DMS114 treated with DMSO at 0.1 percent for 48 hours (cell line): Measurements from ENCODE around the gene KCNE5.
"Not testable (repeated sequence)": the region's sequence is repeated elsewhere in the genome, so short reads cannot be mapped to it uniquely, and the experiment has no call there.

Experiments used
- DNase-seq: peaks from one replicate; lab custom pipeline; 2025; ENCODE audit not compliant: unreplicated experiment; lab: John Stamatoyannopoulos, UW

Gene KCNE5

GRCh38 chrX:109614951-109615350 is 10.0 kb downstream of the KCNE5 start:
- DNase-seq, result no peak

DNA sequence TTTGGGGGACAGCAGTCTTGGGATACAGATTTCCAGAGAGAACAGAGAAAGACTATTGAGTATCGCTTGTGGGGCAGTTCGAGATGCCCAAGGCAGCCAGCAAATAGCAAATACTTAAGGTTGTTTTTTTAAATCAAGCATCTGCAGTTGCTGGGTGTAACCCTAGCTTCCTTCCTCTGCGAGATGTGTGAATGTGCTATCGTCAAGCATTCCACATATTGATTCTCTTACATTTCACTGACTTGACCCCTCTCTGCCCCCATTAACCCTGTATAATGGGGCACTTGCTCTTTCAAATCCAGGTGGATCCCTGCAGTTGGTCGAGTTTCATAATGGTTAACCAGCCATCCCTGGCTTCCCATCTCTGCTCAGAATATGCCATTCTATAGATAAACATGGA is 23.5 kb downstream of the KCNE5 start:
- no peak for DNase-seq

DNA sequence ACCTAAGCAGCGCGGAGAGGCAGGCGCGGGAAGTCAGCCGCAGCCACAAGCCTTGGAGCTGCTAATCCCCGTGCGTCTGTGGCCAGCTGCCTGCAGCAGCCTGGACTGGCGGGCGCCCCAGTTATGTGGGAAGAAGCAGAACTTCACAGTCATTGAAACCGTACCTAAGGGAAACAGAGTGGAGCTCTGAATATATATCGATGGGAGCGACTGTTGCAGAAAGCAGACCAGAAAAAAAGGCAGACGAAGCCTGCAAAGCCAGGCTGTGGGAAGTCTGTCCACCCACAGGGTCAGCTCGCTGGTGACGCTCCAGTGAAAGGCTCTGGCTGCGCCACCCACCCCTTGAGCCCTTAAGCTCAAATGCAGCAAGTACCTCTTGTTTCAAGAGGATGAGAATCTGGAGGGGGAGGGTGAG is 24.7 kb downstream of the KCNE5 start:
- no peak for DNase-seq

DNA sequence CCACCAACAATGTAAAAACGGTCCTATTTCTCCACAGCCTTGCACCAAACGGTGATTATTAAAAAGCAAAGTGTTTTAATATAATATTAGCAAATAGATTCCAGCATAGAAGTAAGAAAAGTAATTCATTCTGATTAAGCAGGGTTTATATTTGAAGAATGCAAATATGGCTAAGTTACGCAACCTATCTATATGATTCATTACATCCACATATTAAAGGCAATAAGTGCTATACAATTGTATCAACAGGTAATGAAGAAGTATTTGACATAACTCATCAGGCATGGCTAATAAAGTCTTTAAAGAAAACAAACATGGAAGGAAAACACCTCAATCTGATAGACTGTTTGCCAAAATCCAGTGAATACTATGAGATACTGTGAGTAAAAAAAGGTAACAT is 29.0 kb downstream of the KCNE5 start:
- no peak for DNase-seq

DNA sequence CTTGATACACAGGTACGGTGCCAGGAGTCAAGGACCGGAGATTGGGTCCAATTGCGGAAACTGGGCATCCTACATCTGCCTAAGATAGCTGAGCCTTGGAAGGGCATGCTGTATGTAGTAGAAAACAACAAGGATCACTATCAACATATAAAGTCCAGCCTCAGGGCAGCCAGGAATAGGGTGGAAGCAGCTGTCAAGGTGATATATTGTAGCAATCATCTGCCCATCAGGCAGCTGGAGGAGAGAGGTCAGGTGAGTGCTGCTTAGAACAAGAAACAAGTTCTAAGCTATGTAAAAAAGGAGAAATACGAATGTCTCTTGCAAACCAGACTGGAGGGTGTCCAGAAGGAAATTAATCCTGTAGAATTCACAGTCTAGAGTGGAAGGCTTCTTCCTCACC is 34.8 kb downstream of the KCNE5 start:
- DNase-seq, result no peak

- DNase-seq, result no peak
Measured at GRCh38 chrX:109585488-109585887, 39.5 kb downstream of the KCNE5 start.

- no peak for DNase-seq
Measured at GRCh38 chrX:109578916-109579315, 46.1 kb downstream of the KCNE5 start.

DNA sequence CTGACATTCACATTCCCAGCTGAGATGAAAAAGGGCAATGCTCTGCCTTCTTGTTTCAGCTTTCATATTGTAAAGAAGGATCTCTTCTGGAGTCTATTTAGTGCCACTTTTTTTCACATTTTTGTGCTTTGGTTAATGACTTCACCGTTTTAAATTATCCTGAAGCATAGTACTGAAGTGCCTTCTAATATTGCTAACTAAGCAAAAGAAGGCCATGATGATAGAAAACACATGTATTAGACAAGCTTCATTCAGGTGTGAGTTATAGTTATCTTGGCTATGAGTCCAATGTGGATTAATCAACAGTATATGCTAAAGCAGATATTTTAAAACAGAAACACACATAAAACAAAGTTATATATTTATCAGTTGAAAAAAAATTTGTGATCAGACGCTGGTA is 47.9 kb downstream of the KCNE5 start:
- no peak for DNase-seq

- not testable (repeated sequence) for DNase-seq
Measured at GRCh38 chrX:109576083-109576482, 48.9 kb downstream of the KCNE5 start.
